ENCODE results near the gene KLLN.

GRCh38 chr10:87880336-87880735 is 17.0 kb upstream of the KLLN start:
- TF ChIP-seq CTCF (IDR thresholded peaks at IDR 0.05; ENCODE audit: low read length) = no peak
- no peak for TF ChIP-seq EZH2 (optimal IDR thresholded peaks at IDR 0.05; ENCODE audit: low read depth, low read length)
- no peak for TF ChIP-seq EZH2phosphoT487 (IDR thresholded peaks at IDR 0.05; ENCODE audit: low read length)
